ENCODE results near the gene GPR179. TPM values are rescaled to one million over a fixed set of nuclear protein-coding genes. Genes with fewer than 3 reads are reported as not detected.
"Not testable (repeated sequence)": the region's sequence is repeated elsewhere in the genome, so short reads cannot be mapped to it uniquely, and the experiment has no call there.

Gene GPR179
- polyA plus RNA-seq, 2 donors = 0.01 to 0.04 TPM

DNA sequence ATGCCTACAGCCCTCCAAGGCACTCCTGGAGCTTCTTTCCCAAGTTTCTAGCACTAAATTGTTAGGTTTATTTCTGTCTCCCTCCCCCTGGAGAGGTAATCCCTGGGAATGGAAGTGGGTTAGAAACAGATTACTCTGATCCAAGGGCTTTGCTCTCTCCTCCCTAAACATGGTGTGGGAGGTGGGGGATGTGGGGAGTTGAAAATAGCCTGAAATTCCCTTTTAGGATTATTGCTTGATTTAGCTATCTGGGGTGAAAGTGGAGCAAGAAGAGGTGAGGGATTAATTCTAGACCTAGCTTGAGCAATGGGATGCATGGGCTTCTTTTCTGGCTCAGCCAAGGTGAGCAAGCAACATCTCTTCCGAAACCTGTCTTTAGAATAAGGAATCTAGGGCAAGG, 54.0 kb downstream of the GPR179 start:
- 73 to 93% methylated on average over 1 of the region's 1 CpG for WGBS, 2 donors
- H3K4me3 ChIP-seq (ENCODE audit: low read depth in 1 of 2, low read length in 2 of 2); H3K9me3 ChIP-seq (ENCODE audit: control insufficient read depth in 2 of 2, insufficient read depth in 1 of 2, low read depth in 1 of 2, low read length in 1 of 2); H3K4me1 ChIP-seq (ENCODE audit: control insufficient read depth in 2 of 2, insufficient read depth in 2 of 2, low read length in 1 of 2); H3K27ac ChIP-seq (ENCODE audit: low read depth in 2 of 2, low read length in 1 of 2); H3K36me3 ChIP-seq (ENCODE audit: control insufficient read depth in 2 of 2, insufficient read depth in 2 of 2, low read length in 1 of 2); H3K27me3 ChIP-seq (ENCODE audit: control insufficient read depth in 1 of 2, insufficient read depth in 2 of 2, low read length in 2 of 2): not testable (repeated sequence)

DNA sequence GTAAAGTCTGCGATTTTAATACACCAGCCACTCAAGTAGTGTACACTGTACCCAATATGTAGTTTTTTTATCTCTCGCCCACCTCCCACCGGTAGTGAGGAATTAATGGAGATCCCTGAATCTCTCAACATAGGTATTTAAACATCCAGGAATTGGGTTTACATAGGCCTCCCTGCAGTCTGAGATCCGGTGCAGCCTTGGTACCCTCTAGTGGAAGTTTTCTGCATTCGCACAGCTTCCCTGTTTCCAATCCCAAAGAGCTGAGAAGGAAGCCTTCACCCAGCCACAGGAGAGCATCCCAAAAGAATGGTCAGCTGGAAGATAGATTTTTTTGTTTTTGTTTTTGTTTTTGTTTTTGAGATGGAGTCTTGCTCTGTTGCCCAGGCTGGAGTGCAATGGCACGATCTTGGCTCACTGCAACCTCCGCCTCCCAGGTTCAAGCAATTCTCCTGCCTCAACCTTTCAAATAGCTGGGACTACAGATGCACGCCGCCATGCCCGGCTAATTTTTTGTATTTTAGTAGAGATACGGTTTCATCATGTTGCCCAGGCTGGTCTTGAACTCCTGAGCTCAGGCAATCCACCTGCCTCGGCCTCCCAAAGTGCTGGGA, 55.4 kb downstream of the GPR179 start:
- H3K4me3 ChIP-seq (ENCODE audit: low read depth in 1 of 2, low read length in 2 of 2); H3K36me3 ChIP-seq (ENCODE audit: control insufficient read depth in 2 of 2, insufficient read depth in 2 of 2, low read length in 1 of 2): not testable (repeated sequence)

DNA sequence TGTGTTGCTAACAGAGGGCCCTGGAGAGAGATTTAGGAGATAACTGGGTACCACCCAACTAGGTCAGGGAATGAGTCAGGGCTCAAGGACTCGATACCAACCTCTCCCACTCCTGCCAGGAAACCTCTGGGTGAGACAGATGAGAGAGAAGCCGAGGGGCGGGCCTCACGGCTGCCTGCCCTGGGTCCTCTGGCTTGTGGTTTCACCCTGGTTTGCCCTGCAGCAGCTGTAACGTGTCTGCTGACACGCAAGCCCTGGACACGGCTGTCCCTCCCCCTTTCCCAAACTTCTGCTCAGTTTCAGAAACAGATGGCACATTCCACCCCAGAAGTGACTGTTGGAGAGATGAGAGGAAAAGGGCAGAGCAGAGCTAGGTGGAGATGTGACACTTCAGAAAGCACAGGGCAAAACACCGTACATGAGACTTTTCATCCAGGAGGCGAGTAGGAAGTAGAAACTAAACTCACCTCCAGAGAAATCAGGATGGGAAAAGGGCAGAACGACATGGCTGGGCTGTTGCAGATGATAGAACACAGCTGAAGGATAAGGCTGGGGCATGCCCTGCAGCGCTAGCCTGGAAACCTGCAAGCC, 57.2 kb downstream of the GPR179 start:
- H3K27ac ChIP-seq (ENCODE audit: low read depth in 2 of 2, low read length in 1 of 2) = peak overlapping the region; percentile 73 to 81
- H3K4me3 ChIP-seq (ENCODE audit: low read depth in 1 of 2, low read length in 2 of 2); H3K9me3 ChIP-seq (ENCODE audit: control insufficient read depth in 2 of 2, insufficient read depth in 1 of 2, low read depth in 1 of 2, low read length in 1 of 2); H3K36me3 ChIP-seq (ENCODE audit: control insufficient read depth in 2 of 2, insufficient read depth in 2 of 2, low read length in 1 of 2); H3K27me3 ChIP-seq (ENCODE audit: control insufficient read depth in 1 of 2, insufficient read depth in 2 of 2, low read length in 2 of 2); H3K4me1 ChIP-seq (ENCODE audit: control insufficient read depth in 2 of 2, insufficient read depth in 2 of 2, low read length in 1 of 2): not testable (repeated sequence)
- WGBS, 2 donors = 16 to 19% methylated on average over 8 of the region's 11 CpGs

More for the DNA sequence above, 55.4 kb downstream of the GPR179 start:
- not testable (repeated sequence) for H3K27ac ChIP-seq (ENCODE audit: low read depth in 2 of 2, low read length in 1 of 2); H3K27me3 ChIP-seq (ENCODE audit: control insufficient read depth in 1 of 2, insufficient read depth in 2 of 2, low read length in 2 of 2); H3K9me3 ChIP-seq (ENCODE audit: control insufficient read depth in 2 of 2, insufficient read depth in 1 of 2, low read depth in 1 of 2, low read length in 1 of 2); H3K4me1 ChIP-seq (ENCODE audit: control insufficient read depth in 2 of 2, insufficient read depth in 2 of 2, low read length in 1 of 2)
- 61 to 64% methylated on average over 10 to 12 of the region's 12 CpGs for WGBS, 2 donors

DNA sequence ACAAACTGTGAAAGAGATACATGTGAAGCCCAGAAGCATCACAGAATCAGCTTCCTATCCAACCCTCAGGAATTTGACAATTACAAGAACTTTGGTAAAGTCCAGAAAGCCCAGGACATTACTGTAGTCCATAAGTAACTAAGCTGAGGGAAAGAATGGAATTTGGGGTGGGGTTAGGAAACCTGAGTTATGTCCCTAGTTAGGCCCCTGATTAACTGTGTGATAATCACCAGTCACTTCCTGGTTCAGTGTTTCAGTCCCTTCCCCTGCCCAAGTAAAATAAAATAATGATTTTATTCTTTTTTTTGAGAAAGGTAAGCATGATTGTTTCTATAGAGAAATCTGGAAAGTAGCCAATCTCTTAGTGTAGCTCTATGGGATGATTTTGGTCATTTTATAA, 57.8 kb downstream of the GPR179 start:
- H3K27ac ChIP-seq (ENCODE audit: low read depth in 2 of 2, low read length in 1 of 2) = not testable (repeated sequence)

More for the DNA sequence above, 57.8 kb downstream of the GPR179 start:
- H3K36me3 ChIP-seq (ENCODE audit: control insufficient read depth in 2 of 2, insufficient read depth in 2 of 2, low read length in 1 of 2); H3K4me3 ChIP-seq (ENCODE audit: low read depth in 1 of 2, low read length in 2 of 2); H3K4me1 ChIP-seq (ENCODE audit: control insufficient read depth in 2 of 2, insufficient read depth in 2 of 2, low read length in 1 of 2); H3K9me3 ChIP-seq (ENCODE audit: control insufficient read depth in 2 of 2, insufficient read depth in 1 of 2, low read depth in 1 of 2, low read length in 1 of 2); H3K27me3 ChIP-seq (ENCODE audit: control insufficient read depth in 1 of 2, insufficient read depth in 2 of 2, low read length in 2 of 2): not testable (repeated sequence)

Other genes starting within 250 kb of the GPR179 start
- not detected for gene TBC1D3E, start 216.0 kb downstream of the GPR179 start, polyA plus RNA-seq
- gene TBC1D3, start 151.4 kb downstream of the GPR179 start, polyA plus RNA-seq = not detected
- 10 to 100 TPM; 12.4 to 26.8 TPM for gene MRPL45, start 46.8 kb downstream of the GPR179 start, polyA plus RNA-seq
- 1 to 10 TPM; 3.8 to 4.2 TPM for gene SOCS7, start 7.9 kb upstream of the GPR179 start, polyA plus RNA-seq
- gene ARHGAP23, start 84.5 kb upstream of the GPR179 start, polyA plus RNA-seq = 10 to 100 TPM; 36.0 to 45.2 TPM